Amniotic epithelial cell (primary cell): ENCODE results near the gene ST7.

Experiments used
- DNase-seq: peaks from one replicate; pipeline ENCODE4 v3.0.0-alpha.2; 2010; ENCODE audit warnings: low read depth

ST7 gene

DNA sequence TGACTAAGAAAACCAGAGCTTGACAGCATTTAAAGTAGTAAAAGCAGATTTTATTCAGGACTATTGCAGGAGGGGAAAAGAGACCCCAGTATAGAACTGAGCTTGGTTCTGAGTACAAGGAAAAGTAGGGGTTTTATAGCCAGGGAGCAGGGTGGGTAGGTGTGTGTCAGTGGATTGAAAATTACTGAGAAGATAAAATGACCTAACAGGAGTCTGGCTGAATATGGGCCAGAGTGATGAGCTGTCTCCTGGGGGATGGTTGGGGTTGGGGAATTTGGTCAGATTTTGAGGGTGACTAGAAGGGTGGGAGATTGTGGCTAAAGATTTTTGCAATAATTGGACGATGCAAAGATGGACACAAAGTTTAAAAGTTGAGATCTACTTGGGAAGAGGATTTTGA is 114.0 kb downstream of the ST7 start:
- no peak for DNase-seq

DNA sequence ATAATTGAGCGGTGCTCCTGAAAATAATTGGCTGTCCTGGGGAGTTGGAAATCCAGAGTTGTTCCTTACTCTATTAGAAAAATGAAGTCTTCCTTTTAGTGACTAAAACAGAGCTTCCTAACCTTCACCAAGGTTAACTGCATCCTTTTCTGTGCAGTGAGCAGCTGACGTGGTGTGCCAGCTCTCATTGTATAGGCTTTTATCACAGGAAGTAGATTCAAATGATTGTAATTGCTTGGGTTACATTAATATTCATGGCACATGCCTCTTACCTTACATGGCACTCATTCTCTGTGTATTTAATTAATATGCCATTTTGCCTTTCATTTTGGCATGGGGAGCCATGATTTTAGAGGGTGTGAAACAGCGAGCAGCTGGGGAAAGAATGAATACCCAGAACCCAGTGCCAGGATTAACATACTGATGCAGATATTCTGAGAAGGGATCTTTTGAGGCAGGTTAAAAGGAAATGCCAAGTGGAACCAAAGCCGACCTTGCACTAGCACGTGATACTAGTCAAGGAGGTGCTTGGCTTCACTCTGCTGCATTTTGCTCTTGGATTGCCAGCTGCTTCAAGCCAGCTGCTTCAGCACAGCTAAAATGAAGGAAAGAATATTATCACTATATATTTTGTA is 115.3 kb downstream of the ST7 start:
- DNase-seq = no peak

- DNase-seq = no peak
Measured at GRCh38 chr7:117069379-117069778, 116.1 kb downstream of the ST7 start.

- DNase-seq = no peak
Measured at GRCh38 chr7:117071551-117071950, 118.2 kb downstream of the ST7 start.

DNA sequence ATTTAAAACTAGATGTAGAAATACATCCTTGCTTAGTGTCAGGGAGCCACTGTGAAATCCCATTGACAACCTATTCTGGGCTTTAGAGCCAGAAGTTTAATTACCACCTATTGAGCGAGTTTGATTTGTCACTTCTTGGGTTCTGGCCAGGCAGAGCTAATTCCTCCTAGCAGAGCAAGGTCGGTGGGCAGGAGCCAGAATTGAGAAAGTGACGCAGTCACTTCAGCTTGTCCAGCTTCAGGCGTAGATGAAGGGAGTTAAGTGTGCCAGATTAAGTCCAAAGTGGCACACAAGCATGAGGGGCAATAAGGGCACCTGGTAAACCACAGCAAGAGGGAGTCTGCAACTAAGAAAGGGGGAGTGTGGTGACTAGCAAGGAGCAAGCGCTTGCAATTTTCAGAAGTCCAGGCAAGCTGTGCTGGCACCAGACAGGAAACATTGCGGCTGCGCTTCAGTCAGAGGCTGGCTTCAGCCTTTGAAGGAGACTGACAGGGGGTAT is 119.4 kb downstream of the ST7 start:
- no peak for DNase-seq

DNA sequence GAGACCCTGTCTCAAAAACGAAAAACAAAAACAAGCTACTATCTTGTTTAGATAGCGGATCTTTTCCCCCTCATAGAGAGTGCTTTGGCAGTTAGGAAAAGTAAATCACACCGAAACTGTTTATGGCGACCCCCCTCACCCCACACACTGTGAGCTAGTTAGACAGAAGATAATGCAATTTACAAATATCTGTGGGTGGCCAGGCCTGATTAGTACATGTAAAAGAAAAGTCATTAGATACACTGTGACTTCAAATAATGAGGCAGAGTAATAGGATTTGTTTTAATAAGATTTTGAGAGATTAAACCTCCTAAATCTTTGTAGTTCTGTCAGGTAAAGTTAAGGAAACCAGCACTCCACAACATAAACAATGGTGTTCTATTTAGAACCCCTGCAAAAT is 121.1 kb downstream of the ST7 start:
- DNase-seq = no peak

DNA sequence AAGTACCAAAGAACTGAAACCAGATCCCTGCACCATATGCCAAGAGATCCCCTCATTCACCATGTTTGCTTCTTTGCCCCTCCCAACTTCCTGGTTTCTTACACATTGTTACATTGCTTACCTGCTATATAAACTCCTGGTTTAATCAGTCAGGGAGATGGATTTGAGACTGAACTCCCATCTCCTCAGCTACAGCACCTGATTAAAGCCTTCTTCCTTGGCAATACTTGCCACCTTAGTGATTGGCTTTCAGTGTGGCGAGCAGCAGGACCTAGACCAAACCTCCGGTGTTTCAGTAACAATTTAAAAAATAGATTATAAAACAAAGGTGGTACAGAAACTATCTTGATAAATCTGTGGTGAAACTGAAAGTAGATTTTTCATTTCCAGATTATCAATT is 122.6 kb downstream of the ST7 start:
- no peak for DNase-seq

DNA sequence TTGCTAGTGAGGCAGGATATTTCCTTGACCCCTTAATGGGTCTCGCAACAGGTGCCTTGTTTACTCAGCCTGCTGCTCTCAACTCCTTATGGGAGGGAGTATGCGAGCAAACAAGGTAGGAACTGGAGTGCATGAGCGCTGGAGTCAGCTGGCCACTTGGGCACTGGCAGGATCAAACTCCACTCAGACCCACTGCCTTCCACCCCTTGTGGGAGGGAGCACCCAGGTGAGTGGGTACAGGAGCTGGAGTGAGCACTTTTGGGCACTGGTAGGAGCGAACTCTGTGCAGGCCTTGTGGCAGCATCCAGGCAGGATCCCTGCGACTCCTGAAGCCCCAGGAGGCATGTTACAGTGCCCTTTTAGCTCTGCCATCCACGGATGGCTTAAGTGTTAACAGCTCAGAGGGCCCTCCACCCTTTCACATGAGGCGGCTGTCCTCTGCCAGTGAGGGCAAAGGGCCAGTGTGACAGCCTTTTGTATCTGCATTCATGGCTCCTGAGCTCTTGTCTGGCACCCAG is 123.2 kb downstream of the ST7 start:
- no peak for DNase-seq

DNA sequence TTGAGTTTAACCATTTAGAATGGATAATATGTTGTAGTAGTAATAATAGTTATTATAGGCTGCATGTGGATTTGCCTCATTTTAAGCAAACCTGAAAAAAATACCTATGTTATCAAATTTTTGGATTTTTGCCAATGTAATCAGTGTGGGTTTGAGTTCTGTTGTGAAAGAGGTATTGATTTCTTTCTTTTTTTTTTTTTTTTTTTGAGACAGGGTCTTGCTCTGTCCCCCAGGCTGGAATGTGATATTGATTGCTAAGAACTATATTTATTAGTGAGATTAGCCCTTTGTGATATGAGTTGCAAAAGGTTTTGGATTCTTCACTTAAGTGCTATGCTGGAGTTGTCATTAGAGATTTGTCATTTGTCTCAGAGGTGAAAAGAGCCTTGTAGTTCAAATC is 124.4 kb downstream of the ST7 start:
- no peak for DNase-seq

GRCh38 chr7:117082647-117083046 is 129.3 kb downstream of the ST7 start:
- DNase-seq = no peak

DNA sequence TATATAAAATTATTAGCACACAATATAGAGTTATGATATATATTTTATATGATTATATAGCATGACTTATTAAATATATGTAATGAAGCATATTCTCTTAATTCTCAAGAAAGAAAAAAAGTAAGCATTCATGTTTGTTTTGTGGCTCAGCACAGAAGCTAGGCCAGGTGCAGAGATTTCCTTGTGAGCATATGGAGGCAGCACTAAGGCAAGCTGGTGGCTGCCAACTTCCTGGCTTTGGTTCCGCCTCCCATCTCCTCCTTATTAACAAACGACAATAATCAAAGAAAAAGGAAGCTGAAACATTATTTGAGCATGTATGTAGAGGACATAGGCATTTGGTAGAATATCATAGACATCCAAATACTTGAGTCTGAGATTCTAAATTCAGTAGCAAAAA is 130.3 kb downstream of the ST7 start:
- DNase-seq = no peak

GRCh38 chr7:117084286-117084685 is 131.0 kb downstream of the ST7 start:
- DNase-seq = no peak

DNA sequence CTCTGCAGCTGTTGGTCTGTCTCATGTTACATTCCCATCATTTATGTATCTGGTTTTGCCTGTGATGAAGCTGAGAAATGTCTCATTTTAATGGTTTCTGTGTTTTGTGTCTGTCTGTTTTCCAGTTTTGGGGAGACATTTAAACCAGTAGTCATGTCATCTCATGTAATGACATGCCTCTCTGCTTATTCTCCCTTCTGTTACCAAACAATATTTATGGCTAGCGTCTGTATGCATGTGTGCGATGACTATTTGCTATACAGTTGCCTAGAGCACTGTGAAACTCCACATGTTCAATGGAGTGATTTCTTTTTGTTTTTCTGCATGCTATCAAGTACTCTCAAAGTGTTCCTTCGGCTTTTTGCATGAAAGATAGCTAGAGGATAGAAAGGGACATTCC is 132.0 kb downstream of the ST7 start:
- no peak for DNase-seq

DNA sequence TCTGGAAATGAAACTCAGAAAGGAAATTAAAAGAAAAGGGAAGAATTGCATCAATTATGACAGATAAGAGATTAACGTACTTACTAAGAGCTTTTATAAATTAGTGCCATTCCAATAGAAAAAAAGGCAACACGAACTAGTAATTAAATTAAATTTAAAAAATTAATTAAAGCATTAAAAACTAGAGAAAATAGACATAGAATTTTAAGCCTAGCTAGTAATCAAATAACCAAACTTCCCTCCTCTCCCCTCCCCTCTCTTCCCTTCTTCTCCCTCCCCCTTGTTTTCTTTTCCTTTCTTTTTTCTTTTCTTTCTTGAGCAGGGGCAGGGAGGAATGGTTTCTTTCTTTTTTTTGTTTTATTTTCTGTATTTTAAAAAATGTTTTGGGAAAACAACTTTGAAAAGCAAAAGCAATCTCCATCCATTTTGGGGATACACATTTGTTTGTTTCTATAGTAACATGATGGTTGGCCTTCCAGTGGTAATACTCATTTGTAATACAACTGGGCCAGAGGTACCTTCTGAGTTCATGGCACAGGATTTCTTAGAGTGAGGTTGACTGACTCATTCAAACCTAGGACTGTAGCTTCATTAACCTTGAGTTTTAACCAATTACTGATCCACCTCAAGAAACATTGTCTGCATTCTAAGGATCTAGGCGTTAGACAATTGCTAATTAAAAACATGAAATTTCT is 132.6 kb downstream of the ST7 start:
- DNase-seq = peak; percentile 70

- peak; percentile 51 for DNase-seq
Measured at GRCh38 chr7:117086788-117087187, 133.5 kb downstream of the ST7 start.

DNA sequence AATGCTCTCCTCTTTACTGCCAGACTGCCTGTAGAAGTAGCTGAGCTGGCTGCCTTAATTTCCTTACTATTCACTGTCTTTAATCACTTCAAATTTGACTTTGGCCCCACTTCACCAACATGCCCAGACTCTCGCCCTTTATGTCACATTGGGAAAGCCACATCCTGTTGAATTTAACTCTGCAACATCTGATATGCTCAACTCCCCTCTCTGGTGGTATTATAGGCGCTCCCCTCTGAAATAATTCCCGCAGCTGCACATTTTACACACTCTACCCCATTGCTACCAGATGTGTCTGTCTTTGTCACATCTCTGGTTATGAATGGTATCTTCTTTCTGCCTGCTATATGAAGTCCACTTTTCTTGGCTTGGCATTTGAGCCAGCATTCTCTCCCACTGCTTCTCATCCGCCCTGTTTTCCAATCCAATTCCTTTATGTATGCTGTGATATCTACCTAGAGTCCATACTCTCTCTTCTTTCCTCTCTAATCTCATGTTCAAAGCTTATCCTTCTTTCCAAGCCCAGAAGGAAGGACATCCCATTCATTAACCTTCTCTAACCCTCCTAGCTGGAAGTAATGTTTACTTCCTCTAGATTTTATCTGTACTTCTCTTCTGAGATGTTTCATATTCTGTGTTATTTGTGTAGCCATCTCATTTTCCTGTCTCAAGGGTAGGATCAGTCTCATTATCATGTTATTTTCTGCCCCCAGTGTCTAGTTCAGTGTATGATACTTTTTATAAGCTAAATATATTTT is 134.5 kb downstream of the ST7 start:
- DNase-seq = no peak

- no peak for DNase-seq
Measured at GRCh38 chr7:117088623-117089194, 135.4 kb downstream of the ST7 start.

GRCh38 chr7:117090791-117091190 is 137.5 kb downstream of the ST7 start:
- DNase-seq = peak; percentile 19

DNA sequence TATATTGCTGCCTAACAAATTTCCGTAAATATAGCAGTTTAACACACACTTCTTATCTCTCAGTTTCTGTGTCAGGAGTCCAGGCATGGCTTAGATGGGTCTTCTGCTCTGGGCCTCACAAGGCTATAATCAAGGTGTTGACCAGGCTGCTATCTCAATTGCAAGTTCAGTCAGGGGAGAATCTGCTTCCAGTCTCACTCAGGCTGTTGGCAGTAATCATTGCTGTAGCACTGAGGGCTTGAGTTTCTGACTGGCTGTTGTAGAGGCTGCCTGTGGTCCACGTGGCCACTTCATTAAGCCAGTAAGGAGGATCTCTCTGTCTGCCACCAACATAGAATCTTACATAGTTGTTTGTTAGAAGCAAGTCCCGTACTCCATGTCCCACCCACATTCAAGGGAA is 138.4 kb downstream of the ST7 start:
- DNase-seq = no peak

DNA sequence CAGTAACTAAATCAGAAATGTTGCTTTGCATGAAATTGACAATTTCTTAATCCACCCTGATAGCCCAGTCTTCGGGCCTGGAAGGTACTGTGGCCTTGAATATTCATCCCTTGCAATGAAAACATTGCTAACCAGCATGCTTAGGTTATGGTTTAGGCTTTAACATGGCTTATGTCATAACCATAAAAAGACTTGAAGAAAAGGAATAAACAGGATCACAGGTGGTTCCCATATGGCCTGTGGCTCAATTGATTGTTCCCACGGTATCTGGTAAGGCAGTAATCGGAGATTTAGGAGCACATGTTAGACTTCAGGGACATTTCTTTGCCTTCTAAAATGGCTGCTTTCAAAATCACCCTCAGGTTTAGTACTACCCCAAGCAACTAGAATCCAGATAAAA is 139.5 kb downstream of the ST7 start:
- DNase-seq = no peak

DNA sequence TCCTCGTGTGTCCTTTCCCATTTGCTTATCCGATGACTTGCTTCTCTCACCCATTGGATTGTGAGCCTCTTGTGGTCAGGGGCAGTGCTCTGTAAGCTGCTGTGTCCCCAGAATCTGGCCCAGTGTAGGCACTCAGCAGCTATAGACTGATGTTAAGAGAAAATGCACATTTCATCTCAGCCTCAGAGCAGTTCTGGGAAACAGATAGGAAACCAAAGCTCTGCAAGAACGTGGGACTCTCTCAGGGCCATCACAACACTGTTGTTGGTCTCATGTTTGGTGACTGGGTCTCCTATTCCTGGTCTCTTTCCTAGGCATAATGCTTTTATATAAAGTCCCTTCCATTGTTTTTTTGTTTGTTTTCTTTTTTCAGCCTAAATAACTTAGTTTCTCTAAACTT is 141.2 kb downstream of the ST7 start:
- DNase-seq = no peak

GRCh38 chr7:117095055-117095454 is 141.8 kb downstream of the ST7 start:
- DNase-seq = no peak

DNA sequence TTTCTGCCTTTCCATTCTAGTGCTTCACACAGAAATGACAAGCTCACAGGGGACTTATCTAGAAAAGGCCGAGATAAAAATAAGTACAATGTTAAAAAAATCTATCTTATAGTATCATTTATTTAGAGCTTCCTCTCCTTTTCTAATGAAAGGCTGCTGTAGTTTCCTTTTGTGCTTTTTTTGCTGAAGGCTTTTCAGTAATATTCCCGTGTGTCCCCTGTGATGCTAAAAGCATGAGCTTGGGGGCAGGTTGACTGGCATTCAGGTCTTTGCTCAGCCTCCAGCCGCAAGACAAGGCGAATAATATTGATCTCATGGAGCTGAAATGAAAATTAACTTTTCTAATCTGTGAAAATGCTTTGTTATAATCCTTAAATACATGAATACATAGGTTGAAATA is 143.0 kb downstream of the ST7 start:
- DNase-seq = no peak
